OCI-LY3 (cell line): Measurements from ENCODE around the gene MYBL2.

Experiments
- H2AFZ ChIP-seq: fragments of 200-600, 300-600 bp; shearing (Covaris generic); 2 replicates; pipeline ENCODE4 v1.6.0; 2014; ENCODE audit warnings: antibody characterized with exemption, low read depth, low read length
- H3K27ac ChIP-seq: fragments of 200-600, 300-600 bp; sonication (generic); 2 replicates; pipeline ENCODE4 v1.5.1; 2014; ENCODE audit warnings: mild to moderate bottlenecking, low read length, moderate library complexity, mixed read lengths
- H3K27me3 ChIP-seq: fragments of 200-600, 300-600 bp; sonication (generic); 2 replicates; pipeline ENCODE4 v1.6.1; 2014; ENCODE audit warnings: low read depth, low read length, mixed read lengths
- H3K36me3 ChIP-seq: fragments of 200-600, 300-600 bp; sonication (generic); replicated peaks from 2 replicates; pipeline ENCODE3; 2014; ENCODE audit warnings: low read depth, low read length, mixed read lengths
- H3K4me1 ChIP-seq: fragments of 300-600, 200-600 bp; sonication (generic); 2 replicates; pipeline ENCODE4 v1.6.1; 2014; ENCODE audit warnings: low read length, mixed read lengths
- H3K4me2 ChIP-seq: fragments of 200-600, 300-600 bp; sonication (generic); 2 replicates; pipeline ENCODE4 v1.6.1; 2014; ENCODE audit warnings: low read length, mixed read lengths
- H3K4me3 ChIP-seq: fragments of 300-600, 200-600 bp; sonication (generic); 2 replicates; pipeline ENCODE4 v1.5.1; 2014; ENCODE audit warnings: antibody characterized with exemption, mild to moderate bottlenecking, low read length, moderate library complexity
- H3K79me2 ChIP-seq: fragments of 300-600, 200-600 bp; shearing (Covaris generic); 2 replicates; pipeline ENCODE4 v1.6.1; 2014; ENCODE audit warnings: mild to moderate bottlenecking, low read length, mixed read lengths
- H3K9ac ChIP-seq: fragments of 300-600, 200-600 bp; shearing (Covaris generic); 2 replicates; pipeline ENCODE4 v1.6.0; 2014; ENCODE audit warnings: mild to moderate bottlenecking, low read length, moderate library complexity
- H3K9me3 ChIP-seq: fragments of 200-600, 300-600 bp; shearing (Covaris generic); 2 replicates; pipeline ENCODE4 v1.6.1; 2014; ENCODE audit warnings: low read length, mixed read lengths; ENCODE audit not compliant: insufficient read depth
- H4K20me1 ChIP-seq: fragments of 200-600, 300-600 bp; sonication (generic); 2 replicates; pipeline ENCODE4 v1.6.1; 2016; ENCODE audit warnings: low read length, mixed read lengths; ENCODE audit not compliant: insufficient read depth
- CTCF ChIP-seq: fragments of 200-600, 300-600 bp; sonication (generic); IDR thresholded peaks from 2 replicates; pipeline ENCODE4 v1.5.1; 2014; ENCODE audit warnings: antibody characterized with exemption, low read length, low read depth
- EZH2phosphoT487 ChIP-seq: fragments of 200-600 bp; shearing (Covaris generic); IDR thresholded peaks from 2 replicates; pipeline ENCODE4 v1.6.1; 2018; ENCODE audit warnings: antibody characterized with exemption, mixed run types, low read depth

The MYBL2 gene

GRCh38 chr20:43716757-43717615, 50.1 kb downstream of the MYBL2 start:
- H3K9me3 ChIP-seq = no peaks in the 10 kb centered on the region
- no peak overlapping the region for H3K4me3 ChIP-seq
- H4K20me1 ChIP-seq = no peaks in the 10 kb centered on the region
- peaks cover 65% of the 10 kb centered on the region for H3K36me3 ChIP-seq
- H3K4me1 ChIP-seq = peaks cover 9% of the 10 kb centered on the region
- no peaks in the 10 kb centered on the region for H3K27me3 ChIP-seq
- TF ChIP-seq CTCF (no peak), EZH2phosphoT487 (no peak)
- no peak overlapping the region for H3K27ac ChIP-seq
- no peak overlapping the region for H3K4me2 ChIP-seq
- no peak overlapping the region for H2AFZ ChIP-seq
- H3K79me2 ChIP-seq = no peaks in the 10 kb centered on the region
- no peak overlapping the region for H3K9ac ChIP-seq

DNA sequence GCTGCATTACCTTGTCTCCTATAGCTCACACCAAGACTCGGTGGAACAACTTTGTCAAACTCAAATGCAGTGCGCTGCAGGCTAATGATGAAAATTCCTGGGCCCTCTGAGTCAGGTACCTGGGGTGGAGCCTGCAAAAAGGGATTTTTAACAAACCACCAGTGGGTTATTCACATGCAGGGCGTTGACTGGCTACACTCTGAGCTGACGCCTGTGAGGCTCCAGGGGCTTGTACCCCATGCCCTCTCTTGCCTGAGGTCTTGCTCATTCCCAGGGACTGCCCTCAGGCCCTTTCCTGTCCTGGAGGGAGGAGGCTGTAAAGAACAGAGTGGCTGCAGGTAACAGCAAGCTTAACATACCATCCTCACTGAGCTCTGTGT, 50.7 kb downstream of the MYBL2 start:
- no peak overlapping the region for H3K9ac ChIP-seq
- no peak overlapping the region for H3K27ac ChIP-seq
- H3K4me1 ChIP-seq = peaks cover 12% of the 10 kb centered on the region
- no peak overlapping the region for H3K4me3 ChIP-seq
- H4K20me1 ChIP-seq = no peaks in the 10 kb centered on the region
- H2AFZ ChIP-seq = no peak overlapping the region
- no peaks in the 10 kb centered on the region for H3K27me3 ChIP-seq
- no peaks in the 10 kb centered on the region for H3K9me3 ChIP-seq
- TF ChIP-seq EZH2phosphoT487 (no peak), CTCF (no peak)
- no peak overlapping the region for H3K4me2 ChIP-seq
- peaks cover 59% of the 10 kb centered on the region for H3K36me3 ChIP-seq
- no peaks in the 10 kb centered on the region for H3K79me2 ChIP-seq

- H4K20me1 ChIP-seq = no peaks in the 10 kb centered on the region
- peaks cover 41% of the 10 kb centered on the region for H3K36me3 ChIP-seq
- H3K9me3 ChIP-seq = no peaks in the 10 kb centered on the region
- H3K4me1 ChIP-seq = peaks cover 12% of the 10 kb centered on the region
- H3K4me2 ChIP-seq = no peak overlapping the region
- no peaks in the 10 kb centered on the region for H3K27me3 ChIP-seq
- TF ChIP-seq EZH2phosphoT487 (no peak), CTCF (no peak)
- no peak overlapping the region for H3K27ac ChIP-seq
- H2AFZ ChIP-seq = no peak overlapping the region
- no peaks in the 10 kb centered on the region for H3K79me2 ChIP-seq
- no peak overlapping the region for H3K9ac ChIP-seq
- H3K4me3 ChIP-seq = no peak overlapping the region
Measured at GRCh38 chr20:43720007-43720406, 53.1 kb downstream of the MYBL2 start.

DNA sequence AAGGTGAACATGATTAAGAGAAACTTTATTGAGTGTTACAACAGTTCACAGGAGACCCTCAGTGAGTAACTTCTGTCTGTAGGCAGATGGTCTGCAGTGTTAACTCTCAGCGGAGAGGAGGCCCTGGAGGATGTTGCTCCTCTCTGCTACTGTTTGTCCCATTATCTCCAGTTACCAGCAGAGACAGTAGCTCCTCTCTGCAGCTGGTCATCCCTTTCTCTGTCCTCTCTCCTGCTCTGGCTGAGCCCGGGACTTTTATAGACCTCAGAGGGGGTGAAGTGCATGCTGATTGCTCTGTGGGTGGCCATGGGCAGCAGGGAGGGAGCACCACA, 54.1 kb downstream of the MYBL2 start:
- H3K27me3 ChIP-seq = no peaks in the 10 kb centered on the region
- H2AFZ ChIP-seq = no peak overlapping the region
- H3K27ac ChIP-seq = no peak overlapping the region
- H4K20me1 ChIP-seq = no peaks in the 10 kb centered on the region
- H3K4me1 ChIP-seq = peaks cover 12% of the 10 kb centered on the region
- peaks cover 30% of the 10 kb centered on the region for H3K36me3 ChIP-seq
- H3K79me2 ChIP-seq = no peaks in the 10 kb centered on the region
- H3K9ac ChIP-seq = no peak overlapping the region
- H3K4me3 ChIP-seq = no peak overlapping the region
- TF ChIP-seq CTCF (no peak), EZH2phosphoT487 (no peak)
- no peaks in the 10 kb centered on the region for H3K9me3 ChIP-seq
- no peak overlapping the region for H3K4me2 ChIP-seq
